ENCODE measurements around the gene NUBPL.
"Not testable (repeated sequence)": the region's sequence is repeated elsewhere in the genome, so short reads cannot be mapped to it uniquely, and the experiment has no call there.

NUBPL gene

DNA sequence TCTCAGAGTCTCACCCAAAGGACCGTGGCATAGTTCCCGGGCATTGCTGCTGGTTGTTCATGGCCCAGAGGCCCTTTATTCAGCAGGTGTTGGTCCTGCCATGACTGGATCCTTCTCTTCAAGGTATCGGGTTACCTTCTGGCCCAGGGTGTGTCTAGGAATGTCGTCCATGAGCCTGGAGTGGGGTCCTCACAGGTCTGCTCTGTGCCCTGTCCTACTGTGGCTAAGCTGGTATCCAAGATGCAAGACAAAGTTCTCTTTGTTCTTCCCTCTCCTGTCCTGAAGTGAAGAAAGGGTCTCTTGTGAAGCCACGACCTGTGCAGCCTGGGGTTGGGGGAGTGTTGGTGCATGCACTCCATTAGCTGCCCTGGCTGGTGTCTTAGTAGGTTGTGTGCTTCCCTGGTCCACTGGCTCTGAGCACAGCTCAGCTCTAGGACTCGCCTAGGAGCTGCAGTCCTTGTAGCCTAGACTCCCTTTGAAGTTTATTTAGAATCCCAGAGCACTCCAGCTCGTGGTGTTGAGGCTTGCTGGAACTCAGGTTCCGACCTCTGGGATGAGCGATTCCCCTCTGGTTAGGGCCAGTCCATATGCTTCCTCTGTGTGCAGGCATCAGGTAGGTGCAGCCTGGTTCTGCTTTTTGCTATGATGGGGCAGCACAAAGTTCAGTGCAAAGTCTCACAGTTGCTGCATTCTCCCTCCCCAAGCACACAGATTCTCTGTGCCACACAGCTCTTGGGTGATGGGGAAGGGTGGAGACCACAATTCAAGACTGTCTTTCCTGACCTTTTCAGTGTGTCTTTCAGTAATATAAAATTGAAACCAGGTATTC, 117.4 kb downstream of the NUBPL start:
- FAIRE-seq, result no peak

DNA sequence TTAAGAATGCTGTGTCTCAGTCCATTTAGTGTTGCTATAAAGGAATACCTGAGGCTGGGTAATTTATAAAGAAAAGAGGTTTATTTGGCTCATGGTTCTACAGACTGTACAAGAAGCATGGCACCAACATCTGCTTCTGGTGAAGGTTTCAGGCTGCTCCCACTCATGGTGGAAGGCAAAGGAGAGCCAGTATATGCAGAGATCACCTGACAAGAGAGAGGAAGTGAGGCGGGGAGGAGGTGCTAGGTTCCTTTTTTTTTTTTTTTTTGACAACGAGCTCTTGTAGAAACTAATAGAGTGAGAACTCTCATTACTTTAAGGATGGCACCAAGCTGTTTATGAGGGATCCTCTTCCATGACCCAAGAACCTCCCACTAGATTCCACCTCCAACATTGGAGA, 121.6 kb downstream of the NUBPL start:
- FAIRE-seq, result no peak

DNA sequence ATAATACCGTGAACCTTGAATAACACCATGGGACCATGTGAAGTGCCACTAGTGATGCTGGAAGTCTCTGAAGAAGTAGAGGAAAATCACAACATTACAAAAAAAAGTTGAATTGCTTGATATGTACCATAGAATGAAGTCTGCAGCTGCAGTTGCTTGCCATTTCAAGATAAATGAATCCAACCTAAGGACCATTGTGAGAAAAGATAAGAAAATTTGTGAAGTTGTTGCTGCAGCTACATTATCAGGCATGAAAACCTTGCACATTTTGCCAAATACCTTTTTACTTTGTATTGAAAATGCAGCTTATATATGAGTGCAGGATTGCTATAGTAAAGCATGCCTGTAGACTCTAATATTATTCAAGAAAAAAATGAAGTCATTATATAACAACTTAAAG, 126.5 kb downstream of the NUBPL start:
- FAIRE-seq, result no peak

DNA sequence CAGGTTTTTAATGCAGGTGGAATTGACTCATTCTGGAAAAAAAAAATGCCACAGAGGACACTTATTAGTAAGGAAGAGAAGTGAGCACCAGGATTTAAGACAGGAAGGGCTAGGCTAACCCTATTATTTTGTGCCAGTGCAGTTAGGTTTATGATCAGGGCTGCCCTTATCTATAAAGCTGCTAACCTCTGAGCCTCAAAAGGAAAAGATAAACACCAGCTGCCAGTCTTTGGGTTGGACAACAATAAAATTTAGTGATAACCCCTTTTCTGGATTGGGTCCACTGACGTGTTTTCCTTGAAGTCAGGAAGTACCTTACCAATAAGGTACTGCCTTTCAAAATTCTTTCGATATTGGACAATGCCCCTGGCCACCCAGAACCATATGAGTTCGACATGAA, 128.9 kb downstream of the NUBPL start:
- no peak for FAIRE-seq

DNA sequence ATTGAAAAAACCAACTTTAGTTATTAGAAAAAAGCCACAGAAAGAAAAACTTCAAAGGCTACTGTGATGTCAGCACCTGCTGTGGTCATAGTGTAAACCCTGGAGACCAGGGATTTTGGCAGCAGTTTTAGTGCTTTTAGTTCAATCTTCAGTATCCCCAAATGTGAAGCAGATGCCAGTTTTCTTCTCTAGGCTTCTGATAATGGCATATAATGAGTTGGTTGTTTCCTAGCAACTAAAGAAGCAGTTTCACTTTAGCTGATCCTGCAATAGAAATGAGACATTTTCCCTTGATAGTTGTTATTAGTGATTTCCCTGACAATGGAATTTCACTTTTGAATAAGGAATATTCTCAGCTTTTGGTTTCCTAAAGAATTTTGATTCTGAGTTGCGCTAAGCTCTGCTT, 131.2 kb downstream of the NUBPL start:
- no peak for FAIRE-seq

DNA sequence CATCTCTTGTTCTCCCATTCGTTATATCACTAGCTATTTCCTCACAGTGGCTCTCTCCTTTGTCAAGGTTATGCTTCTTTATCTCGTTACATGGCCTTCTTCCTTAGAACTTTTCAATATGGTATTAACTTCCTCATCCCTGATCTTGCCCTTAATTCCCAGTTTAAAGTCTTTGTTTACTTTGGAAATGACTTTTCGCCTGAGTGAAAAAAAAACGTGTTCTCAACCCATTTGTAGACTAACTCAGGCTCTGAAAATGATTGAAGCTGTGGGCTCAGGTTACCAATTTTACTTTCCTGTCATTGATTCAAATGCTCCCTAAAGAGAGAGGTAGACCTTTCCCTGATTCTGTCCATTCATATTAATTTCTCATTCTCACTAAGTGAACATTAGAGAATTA, 135.2 kb downstream of the NUBPL start:
- FAIRE-seq, result no peak

DNA sequence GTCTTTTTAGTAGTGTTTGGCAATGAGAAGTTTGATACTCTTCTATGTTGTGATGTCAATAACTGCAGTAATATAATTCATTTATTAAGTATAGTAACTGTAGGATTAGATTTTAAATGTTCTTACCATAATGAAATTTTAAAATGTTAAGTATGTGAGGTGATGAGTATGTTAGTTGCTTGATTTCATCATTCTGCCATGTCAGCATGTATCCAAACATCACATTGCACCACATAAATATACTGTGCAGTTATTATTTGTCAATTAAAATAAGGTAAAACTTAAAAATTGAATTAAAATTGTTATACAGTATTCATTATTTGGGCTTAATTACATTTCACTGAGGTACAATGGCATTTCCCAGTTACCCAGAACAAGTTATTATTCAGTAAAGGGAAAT, 138.6 kb downstream of the NUBPL start:
- FAIRE-seq, result no peak

DNA sequence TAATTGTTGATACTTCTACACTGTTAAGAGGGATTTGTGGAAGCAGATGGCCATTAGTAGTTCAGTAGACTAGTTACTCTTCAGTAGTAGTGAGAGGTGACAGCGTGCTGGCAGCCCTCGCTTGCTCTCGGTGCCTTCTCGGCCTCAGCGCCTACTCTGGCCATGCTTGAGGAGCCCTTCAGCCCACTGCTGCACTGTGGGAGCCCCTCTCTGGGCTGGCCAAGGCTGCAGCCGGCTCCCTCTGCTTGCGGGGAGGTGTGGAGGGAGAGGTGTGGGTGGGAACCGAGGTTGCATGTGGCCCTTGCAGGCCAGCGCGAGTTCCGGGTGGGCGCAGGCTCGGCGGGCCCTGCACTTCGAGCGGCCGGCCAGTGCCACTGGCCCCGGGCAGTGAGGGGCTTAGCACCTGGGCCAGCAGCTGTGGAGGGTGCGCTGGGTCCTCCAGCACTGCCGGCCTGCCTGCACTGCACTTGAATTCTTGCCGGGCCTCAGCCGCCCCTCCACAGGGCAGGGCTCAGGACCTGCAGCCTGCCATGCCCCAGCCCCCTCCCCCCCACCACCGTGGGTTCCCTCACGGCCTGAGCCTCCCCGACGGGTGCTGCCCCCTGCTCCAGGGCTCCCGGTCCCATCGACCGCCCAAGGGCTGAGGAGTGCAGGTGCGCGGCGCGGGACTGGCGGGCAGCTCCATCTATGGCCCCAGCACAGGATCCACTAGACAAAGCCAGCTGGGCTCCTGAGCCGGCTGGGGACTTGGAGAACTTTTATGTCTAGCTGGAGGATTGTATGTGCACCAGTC, 139.3 kb downstream of the NUBPL start:
- FAIRE-seq, result no peak

DNA sequence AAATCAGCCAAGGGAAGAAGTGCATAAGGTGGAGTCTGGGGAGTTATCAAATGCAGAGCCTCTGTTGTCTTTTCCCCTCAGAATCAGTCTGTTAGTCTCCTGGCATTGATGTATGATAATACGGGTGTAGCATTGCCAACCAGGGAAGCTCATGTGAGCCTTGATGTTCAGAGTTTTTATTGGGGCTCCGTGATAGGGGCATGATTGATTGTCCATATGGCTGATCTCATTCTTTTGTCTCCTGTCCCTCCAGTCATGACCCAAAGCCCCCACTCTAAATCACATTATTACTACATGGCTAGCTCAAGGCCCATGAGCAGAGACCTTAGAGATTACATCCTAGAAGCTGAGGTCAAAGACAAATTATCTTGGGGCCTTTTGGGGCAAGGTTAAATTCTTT, 140.9 kb downstream of the NUBPL start:
- FAIRE-seq, result no peak

DNA sequence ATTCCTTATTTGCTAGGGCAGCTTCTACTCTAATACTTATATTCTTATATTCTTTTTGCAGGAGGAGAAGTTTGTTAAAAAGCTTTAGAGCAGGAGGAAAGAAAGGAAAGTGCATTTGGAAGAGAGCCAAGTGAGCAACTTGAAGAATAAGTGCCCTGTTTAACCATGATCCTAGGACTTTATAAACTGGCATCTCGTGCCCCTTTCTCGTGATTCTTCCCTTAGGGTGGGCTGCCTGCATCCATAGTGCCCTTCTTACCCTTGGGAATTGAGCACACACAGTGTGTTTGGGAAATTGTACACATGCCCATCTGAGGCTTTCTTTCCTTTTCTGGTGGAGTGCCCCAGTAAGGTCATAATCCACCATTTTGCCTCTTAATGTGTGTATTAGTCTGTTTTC, 141.9 kb downstream of the NUBPL start:
- no peak for FAIRE-seq

DNA sequence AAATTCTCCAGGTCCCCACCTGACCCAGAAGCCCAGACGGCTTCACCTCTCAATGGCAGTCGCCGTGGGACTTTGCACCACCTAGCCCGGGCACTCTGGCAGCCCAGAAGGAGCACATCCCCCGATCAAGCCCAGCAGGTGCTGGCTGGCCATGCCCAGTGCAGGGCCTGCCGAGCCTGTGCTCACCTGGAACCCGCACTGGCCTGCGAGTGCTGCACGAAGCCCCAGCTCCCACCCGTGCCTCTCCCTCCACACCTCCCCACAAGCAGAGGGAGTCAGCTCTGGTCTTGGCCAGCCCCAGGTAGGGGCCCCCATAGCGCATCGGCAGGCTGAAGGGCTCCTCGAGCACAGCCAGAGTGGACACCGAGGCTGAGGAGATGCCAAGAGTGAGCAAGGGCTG, 144.5 kb downstream of the NUBPL start:
- no peak for FAIRE-seq

DNA sequence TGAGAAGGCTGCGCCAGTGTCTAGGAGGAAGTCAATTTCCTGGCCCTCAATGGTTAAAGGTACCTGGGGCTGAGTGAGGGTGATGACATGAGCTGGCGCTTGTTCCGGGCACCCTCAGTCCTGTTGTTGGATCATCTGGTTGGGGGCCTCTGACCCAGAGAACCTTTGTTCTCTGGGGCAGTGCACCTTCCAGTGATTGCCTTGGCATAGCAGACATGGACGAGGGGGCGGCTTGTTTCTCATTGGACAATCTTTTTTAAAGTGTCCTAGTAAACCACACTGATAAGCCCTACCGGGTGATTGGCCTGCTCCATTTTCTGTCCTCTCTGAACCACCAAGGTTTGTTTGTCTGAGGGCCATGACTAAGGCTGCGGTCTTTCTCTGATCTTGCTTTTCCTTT, 147.5 kb downstream of the NUBPL start:
- FAIRE-seq, result not testable (repeated sequence)

DNA sequence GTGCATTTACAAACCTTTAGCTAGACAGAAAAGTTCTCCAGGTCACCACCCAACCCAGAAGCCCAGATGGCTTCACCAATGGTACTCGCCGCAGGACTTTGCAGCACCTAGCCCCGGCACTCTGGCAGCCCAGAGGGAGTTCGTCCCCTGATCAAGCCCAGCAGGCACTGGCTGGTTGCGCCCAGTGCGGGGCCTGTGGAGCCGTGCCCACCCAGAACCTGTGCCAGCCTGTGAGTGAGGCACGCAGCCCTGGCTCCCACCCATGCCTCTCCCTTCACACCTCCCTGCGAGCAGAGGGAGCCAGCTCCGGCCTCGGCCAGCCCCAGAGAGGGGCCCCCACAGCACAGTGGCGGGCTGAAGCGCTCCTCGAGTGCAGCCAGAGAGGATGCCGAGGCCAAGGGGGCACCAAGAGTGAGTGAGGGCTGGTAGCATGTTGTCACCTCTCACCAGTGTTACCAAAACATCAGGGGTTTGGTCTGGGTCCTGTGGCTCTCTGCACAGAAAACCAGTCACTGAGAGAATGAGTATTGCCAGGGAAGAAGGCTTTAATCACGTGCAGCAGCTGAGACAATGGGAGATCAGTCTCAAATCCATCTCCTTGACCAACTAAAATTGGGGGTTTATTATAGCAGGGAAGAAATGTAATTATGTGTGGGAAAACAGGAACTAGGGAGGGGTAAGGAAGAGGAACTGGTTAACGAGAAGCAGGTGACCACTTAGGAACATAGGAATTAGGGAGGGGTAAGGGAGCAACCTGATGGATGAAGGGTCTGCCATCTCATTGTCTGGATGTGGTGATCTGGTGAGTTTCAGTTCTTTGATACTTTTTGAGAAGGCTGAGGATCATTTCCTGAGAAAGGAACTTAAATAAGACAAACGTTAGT, 151.3 kb downstream of the NUBPL start:
- FAIRE-seq, result no peak

DNA sequence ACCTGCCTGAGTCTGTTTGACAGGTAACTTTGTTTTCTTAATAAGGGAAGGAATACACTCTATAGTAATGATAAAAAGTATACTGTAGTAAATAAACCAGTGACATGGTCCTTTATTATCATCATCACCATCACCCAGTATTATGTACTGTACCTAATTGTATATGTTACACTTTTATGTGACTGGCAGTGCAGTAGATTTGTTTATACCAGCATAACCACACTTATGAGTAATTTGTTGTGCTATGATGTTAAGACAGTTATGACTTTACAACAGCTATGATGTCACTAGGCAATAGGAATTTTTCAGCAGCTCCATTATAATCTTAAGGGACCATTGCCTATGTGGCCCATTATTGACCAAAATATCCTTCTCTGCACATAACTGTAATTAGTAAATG, 155.0 kb downstream of the NUBPL start:
- no peak for FAIRE-seq

DNA sequence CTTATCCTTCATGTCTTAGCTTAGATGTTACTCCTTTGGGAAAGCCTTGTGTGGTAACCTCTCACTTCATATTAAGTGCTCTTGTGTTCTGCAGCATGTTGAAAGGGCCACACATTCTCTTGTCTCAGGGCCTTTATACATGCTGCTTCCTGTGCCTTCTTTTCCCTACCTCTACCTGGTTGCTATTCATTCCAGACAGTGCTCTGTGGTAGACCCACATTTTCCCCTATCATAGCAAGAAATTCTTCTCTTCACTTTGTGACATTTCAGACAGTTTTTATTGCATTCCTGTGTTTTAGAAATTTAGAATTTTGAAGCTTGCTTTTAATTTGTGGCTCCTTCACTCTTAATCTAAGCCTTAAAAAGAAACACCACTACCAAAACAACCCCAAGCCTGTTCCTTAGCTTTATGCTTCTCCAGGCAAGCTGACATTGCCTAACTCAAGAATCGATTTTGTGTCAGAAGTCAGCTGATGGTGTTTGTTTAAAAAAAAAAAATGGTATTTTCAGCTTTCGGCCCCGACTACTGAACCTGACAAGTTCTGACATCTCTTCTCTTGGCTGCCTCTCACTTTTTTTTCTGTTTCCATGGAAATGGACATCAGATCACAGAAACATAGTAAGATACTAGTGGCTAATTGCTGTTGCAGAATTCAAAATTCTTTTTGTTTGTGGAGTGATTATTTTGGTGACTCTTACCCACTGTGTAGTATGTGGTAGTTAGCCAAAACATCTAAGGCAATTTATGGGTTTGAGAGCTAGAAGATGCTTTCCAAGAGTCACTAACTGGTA, 156.3 kb downstream of the NUBPL start:
- FAIRE-seq, result no peak

DNA sequence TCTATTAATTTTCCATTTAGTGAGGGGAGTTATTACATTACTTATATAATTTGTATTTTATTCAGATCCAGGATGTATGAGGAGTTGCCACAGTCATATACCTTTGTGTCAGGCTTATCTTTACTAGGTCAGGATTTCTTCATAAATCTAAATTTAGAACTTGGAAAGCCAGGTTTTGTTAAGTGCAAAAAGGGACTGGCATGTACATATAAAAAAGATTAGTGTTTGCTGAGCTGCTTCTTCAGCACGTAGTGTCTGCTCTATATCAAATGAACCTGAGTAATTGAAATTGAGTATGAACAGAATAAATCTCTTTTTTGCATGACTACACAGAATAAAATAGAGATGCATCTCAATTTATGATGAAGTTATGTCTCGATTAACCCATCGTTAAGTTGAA, 157.4 kb downstream of the NUBPL start:
- FAIRE-seq, result no peak

DNA sequence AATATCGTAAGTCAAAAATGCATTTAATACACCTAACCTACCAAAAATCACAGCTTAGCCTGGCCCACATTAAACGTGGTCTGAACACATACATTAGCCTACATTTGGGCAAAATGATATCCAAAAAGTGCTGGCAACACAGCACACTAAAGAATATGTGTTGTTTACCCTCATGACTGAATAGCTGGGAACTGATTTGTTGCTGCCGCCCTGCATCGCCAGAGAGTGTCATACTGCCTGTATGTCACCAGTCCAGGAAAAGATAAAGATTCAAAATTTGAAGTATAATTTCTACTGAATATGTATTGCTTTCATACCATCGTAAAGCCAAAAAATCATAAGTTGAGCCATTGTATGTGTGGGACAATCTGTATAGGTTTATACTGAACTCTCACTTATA, 157.8 kb downstream of the NUBPL start:
- no peak for FAIRE-seq

DNA sequence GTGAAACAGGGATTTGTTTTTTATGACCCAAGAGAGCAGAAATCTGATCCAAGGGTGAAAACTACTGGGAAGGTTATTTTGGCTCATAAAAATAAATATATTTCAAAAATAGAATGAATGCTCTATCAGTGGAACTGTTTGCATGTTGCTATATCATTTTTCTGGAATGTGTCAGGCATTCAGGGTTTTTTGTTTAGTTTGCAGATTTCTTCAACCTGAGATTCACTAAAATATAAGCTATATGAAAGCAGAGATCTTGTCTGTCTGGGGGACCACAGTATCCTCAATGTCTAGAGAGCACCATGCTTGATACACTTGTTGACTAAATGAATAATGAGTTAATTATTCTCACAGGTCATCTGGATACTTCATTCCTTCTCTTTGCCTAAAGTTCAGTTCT, 165.1 kb downstream of the NUBPL start:
- no peak for FAIRE-seq

DNA sequence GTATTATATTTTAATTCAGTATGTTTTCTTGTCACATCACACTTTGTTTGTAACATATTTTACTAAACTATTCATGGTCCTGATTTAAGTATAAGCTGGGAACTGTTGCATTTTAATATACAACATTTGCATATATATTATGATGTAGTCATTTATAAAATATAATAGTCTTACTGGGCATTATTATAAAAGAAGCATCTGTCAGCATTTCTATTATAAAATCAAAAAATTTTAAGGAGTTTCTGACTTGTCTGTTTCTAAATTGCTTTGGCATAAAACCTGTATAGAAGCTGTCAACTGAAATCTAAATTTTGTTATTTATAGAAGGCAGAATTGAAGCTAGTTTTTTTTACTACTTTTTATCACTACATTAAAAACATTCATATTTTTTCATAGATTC, 166.6 kb downstream of the NUBPL start:
- no peak for FAIRE-seq

DNA sequence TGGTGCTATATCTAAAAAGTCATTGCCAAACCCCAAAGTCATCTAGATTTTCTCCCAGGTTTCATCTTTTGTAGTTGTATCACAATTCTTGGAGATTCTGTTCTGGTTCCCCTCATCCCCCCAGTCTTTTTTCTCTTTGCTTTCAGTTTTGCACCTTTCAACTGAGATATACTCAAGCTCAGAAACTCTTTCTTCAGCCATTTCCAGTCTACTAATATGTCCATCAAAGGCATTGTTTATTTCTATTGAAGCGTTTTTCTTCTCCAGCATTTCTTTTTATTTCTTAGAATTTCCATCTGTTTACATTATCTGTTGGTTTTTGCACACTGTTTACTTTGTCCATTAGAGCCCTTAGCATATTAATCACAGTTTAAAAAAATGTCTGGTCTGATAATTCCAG, 179.5 kb downstream of the NUBPL start:
- FAIRE-seq, result no peak

DNA sequence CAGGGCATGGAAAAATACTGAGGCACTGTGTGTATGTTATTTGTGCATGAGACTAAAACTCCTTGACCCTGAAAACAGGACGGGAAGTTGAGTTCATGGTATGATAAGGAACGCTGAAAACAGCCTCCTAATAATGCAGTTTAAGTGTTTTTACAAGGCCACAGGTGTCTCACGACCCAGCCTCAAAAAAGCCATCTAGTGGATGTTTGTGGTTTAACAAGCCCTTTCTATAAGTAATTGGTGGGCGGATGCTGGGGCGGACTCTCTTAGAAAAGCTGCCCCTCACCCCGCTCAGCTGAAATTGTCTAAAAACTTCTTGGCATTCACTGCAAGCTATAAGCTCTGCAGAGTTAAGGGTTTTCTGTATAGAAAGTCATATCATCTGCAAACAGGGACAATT, 184.5 kb downstream of the NUBPL start:
- no peak for FAIRE-seq

DNA sequence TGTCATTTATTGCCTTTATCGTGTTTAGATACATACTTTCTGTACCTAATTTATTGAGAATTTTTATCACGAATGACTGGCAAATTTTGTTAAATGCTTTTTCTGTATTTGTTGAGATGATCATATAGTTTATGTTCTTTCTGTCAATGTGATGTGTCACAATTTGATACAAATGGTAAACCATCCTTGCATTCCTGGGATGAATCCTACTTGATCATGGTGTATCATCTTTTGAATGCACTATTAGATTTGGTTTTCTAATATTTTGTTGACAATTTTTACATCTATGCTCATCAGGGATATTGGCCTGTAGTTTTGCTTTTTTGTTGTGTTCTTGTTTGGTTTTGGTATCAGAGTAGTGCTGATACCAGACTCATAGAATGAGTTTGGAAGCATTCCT, 185.1 kb downstream of the NUBPL start:
- FAIRE-seq, result no peak

DNA sequence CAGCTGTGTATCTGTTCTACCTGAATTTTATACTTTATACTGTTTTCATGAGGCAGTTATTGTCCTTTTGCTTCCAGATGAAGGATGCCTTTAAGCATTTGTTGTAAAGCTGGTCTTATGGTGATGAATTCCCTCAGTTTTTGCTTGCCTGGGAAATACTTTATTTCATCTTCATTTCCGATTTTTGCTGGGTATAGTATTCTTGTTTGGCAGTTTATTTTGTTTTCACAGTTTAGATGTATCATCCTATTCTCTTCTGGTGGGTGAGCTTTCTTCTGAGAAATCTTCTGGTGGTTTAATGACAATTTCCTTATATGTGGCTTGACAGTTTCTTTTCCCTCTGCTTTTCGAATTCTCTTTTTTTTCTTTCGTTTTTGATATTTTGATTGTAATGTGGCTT, 188.1 kb downstream of the NUBPL start:
- FAIRE-seq, result no peak
